SIG-M5 treated with dmso at 0.1 percent for 504 hours (cell line): Measurements from ENCODE around the gene HOXA5.

Source experiments
- DNase-seq: peaks from one replicate; lab custom pipeline; 2025; ENCODE audit not compliant: unreplicated experiment; lab: John Stamatoyannopoulos, UW

Gene HOXA5

DNA sequence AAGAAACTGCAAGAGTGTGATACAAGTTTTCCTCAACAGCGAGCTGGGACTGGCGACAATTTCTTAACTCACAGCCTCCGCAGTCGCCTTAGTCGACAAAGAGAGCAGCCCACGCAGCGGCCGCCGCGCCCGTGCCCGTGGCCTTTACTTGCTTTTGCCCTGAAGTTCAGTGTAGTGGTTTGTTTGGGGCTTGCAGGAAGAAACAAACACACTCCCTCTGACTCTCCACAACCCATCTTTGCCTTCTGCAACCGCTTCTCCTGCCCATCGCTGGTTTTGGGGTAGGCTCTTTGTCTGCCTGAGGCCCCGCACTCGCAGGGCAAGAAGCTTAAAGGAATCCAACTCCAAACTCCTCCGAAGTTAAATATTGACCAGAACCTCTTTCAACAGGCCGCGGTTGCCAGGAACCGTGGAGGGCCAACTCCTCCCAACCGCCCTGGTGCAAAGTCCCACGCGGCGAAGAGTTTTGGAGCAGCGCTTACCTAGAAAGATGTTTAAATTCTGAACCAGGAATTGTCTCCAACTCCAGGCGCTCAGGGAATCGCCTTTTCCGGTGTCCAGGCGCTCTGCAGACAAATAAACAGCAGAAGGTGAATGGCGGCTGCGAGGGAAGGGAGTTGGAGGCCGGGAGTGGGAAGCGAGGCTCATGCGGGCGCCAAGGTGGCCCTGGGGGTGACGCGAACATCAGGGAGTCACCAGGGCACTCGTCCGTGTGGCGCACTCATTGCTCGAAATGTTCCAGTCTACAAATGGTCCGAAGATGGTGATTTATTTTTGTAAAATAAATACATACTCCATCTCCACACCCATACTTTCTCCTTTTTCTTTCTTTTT lies 21.2 kb downstream of the HOXA5 start:
- no peak for DNase-seq

DNA sequence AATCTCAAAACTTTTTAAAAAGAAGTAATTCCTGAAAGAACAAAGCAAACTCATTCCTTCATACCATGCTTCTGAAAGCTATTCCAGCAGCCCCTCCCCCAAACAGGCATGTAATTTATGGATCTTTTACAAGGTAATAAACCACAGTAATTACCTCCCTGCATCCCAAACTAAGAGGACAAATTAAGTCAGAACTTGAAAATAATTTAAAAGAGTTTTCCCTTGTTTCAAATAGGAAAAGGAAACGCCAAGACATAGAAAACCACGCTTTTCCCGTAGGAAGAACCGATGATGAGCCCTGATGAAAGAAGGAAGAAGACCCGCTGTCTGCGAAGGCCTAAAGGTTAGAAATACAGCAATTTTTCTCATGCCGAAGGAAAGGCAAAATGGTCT lies 21.8 kb downstream of the HOXA5 start:
- DNase-seq: no peak

GRCh38 chr7:27119412-27119911 lies 24.0 kb downstream of the HOXA5 start:
- DNase-seq: no peak

DNA sequence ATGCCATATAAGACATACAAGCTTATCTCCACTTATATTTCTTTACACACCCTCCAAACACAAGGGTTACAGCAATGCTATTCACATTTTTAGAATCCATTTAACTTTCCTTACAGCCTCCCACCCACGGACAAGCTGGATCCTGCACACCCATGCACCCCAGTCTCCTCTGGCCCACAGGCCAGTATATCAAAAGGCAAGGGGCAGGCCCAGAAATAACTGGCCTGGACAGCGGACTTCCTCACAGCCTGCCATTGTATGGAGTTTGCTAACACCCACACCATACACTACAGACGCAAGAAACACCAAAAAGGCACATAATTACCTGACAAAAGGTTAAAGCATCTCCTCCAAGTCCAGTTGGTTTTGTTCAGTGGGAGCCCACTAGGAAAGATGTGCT lies 24.9 kb downstream of the HOXA5 start:
- DNase-seq: no peak

DNA sequence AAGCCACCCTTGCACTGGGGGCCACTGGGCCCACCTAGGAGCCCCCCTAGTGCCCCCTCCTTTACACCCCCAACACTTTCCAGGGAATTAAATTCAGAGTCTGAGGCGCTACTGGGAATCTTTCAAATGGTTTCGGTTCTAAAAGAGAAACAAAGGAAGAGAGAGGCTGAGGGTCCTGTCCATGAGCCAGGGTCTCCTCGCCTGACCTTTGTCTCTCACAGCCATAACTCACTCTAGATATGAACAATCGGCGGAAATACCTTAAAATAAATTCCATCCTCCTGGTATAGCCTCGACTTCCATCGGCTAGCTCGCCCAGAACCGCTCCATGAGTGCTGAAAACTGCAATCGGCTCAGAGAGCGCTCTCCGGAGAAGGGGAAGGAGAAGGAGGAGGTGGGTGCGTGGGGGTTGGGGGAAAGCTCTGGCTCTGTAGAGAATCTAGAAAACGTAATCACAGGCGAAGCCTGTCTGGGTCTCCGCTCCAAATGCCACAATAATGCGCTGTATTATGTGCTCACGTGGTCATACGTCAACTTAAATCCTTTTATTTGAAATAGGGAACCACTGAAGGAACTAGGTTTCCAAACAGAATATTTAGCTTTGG lies 25.5 kb downstream of the HOXA5 start:
- no peak for DNase-seq

- no peak for DNase-seq
Observed at GRCh38 chr7:27116962-27117886, 26.3 kb downstream of the HOXA5 start.

DNA sequence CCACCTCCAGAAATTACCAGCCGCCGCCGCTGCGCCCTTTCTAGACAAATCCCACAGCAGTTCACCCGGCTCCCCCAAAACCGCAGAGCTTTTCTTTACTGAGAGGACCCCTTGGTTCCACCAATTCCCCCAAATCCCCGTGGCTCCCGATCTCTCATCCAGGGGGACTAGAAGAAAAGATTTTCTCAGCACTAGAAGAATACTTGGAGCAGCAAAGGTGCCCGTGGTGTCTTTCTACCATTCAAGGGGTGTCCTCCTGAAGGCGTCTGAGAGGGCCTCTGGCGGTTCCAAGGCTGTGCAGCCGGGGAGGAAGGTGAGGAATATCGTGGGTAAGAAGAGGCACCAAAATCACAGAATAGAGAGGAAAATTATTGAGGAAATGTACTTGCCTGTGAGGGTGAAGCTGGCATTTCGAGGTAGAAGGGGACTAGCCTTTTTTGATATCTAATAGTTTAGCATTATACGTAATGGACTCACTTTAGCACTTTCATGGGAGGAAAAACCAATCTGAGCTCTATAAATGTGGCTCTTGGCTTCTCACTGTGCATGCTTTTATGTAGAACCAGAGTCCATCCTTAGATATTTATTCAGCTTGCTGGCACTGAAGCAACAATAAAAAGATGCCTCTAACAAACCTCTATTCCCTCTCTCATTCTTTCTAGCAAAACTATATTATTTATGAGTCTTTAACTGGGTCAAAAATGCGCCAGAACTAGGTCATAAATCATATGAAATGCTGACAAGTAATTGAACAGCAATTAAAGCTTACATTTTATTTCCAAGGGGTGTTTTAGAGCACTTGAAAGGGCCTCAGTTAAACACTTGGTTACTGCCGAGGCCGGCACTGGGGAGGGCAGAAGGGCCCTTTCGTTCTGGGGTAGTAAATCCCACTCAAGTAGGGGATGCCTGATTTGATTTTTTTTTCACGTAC lies 27.2 kb downstream of the HOXA5 start:
- DNase-seq: no peak

- DNase-seq: no peak
Observed at GRCh38 chr7:27115221-27116026, 28.1 kb downstream of the HOXA5 start.

GRCh38 chr7:27114881-27115220 lies 28.6 kb downstream of the HOXA5 start:
- DNase-seq: no peak

- no peak for DNase-seq
Observed at GRCh38 chr7:27113991-27114769, 29.3 kb downstream of the HOXA5 start.

DNA sequence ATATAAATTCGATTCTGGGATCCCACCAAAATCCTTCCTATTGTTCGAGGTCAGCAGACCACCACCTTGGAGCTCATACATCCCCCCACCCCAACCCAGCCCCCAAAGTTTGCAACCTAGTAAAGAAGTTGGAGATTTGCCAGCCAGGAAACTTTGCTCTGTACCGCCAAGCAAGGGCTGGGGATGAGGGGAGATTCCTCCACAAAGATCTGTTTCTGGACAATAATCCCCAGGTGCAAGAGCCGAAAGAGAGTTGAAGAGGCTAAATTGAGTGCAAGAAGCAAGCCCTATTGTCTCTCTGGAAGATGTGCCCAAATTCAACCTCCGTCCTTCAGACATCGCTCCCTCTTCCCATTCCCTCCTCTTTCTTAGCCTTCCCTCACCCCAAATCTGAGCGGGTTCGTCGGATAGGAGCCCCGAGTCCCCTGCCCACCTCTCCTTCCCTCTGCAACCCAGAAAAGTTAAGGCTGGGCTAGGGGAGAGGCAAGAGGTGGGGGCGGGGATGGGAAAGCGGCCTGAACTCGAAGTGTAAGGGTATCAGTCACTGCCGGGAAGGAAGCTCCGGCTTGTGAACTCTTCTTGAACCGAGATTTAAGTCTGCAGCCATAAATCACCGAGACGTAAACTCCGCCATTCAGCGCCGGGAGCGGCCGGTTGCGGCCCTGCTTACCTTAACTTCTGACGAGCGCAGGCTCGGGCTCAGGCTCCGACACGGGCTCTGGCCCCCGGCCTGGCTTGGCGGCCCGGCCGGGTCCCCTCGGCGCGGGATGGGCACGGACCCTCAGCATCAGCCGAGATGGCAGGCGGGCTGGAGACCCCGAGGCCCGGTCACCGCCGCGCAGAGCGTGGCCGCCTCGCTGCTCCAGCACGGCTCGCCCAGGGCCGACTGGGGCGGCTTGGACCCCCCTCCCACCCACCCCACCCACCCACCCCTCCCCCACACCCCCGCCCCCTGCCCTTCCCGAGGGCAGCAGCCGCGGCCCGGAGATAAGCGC lies 30.2 kb downstream of the HOXA5 start:
- no peak for DNase-seq

GRCh38 chr7:27112361-27112760 lies 31.1 kb downstream of the HOXA5 start:
- DNase-seq: no peak

DNA sequence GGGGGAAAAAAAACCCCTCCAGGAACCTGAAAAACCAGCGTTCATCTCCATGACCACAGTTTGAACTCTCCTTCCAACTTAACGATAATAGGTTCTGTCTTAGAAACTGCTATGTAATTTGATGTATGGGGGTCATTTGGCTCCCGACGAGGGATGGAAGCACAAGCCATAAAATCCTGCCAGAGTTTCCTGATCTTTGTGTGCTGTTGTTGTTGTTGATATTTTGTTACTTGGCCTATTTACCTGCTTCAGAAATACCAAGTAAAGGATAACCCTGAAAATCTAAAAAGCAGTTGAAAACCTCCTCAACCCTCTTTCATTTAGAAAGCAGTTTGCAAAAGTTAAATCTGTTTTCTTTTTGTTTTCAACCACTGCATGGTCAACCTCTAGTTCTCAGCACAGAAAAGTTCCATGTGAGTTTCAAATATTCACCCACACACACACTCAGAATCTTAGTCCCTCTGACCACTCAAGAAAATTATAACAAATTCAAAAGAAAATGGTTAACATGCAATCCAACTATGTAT lies 31.7 kb downstream of the HOXA5 start:
- no peak for DNase-seq

GRCh38 chr7:27111042-27111750 lies 32.3 kb downstream of the HOXA5 start:
- no peak for DNase-seq

DNA sequence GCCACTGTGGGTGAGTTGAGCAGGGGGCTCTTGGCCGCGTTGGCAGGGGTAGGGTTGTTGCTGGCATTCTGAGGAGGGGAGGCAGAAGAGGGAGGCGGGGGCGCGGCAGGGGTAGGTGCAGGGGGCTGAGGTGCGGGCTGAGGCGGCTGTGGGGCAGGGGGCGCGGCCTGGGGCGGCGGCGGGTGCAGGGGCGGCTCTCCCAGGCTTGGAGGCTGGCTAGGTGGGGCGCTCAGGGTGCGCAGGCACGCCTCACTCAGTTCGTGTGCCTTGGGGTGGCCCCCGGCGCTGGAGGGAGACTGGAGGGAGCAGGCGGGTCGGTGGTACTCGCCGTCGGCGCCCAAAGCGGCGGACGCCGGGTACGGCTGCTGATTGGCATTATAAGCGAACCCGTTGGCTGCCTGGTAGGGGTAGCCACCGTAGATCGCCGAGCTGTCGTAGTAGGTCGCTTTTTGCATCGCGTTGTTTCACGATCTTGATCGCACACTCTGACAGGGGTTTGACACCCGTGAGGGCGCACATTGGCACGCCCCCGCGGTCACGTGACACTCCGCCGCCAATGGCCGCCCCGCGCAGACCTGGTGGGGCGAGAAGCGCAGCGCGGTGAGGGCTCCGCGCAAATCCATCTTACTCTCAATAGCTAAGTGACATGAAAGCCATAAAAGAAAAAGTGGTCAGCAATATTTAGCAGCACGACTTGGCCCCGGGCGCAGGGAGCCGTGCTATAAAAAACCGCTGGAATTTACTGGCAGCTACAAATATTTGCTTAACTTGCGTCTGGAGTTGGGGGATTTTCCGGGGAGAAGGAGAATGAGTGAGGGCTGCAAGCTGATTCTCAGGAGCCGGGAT lies 33.1 kb downstream of the HOXA5 start:
- no peak for DNase-seq
